PFSK-1 (cell line): ENCODE data around the gene FARS2.

ENCODE experiments used
- FOXP2 ChIP-seq: optimal IDR thresholded peaks from 2 replicates; pipeline ENCODE3; 2011; ENCODE audit warnings: borderline replicate concordance, control low read depth, inconsistent platforms; ENCODE audit not compliant: insufficient read depth; ENCODE audit errors: extremely low read length, extremely low read depth
- REST ChIP-seq, 2 experiments: IDR thresholded peaks; 2 replicates each; pipeline versions ENCODE4 v1.6.1 to v1.8.0; 2011 to 2012; ENCODE audit warnings: low read depth in 2 of 2, low read length in 2 of 2, control low read depth in 1 of 2, inconsistent platforms in 1 of 2, mild to moderate bottlenecking in 1 of 2, moderate library complexity in 1 of 2; ENCODE audit not compliant: insufficient read depth in 1 of 2

DNA sequence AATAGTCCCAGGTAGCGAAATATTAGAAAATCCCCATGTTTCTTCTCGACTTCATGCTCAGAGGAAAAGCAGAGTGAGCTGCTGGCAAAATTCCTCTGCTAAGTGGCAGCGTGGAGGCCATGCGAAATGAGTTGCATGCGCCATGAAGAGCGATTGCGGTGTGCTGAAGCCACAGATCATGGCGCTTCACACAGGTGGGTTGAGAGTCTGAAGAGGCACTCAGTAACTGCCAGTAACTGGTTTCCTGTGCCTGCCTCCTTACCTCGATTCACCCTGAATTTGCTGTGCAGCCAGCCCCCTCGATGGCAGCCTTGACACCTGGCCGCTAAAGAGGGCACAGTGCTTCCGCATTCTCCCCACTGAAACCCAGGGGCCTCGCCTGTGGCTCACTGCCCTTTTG lies 443.9 kb downstream of the FARS2 start:
- no peak for TF ChIP-seq REST (IDR thresholded peaks at IDR 0.05; ENCODE audit: insufficient read depth in 1 of 2, low read depth in 2 of 2, low read length in 2 of 2)
- TF ChIP-seq FOXP2: no peak
